DLD1 (cell line): ENCODE measurements around the gene NR2C1.
"Not testable (repeated sequence)": the region's sequence is repeated elsewhere in the genome, so short reads cannot be mapped to it uniquely, and the experiment has no call there.

Source experiments
- in situ Hi-C: cut with HindIII; loops from 2 replicates; pipeline ENCODE4 v1.10.0; 2017; ENCODE audit warnings: low sequenced_read_pairs

The NR2C1 gene

GRCh38 chr12:95006206-95006605 lies 67.2 kb downstream of the NR2C1 start:
- in situ Hi-C loops: no loop called here

DNA sequence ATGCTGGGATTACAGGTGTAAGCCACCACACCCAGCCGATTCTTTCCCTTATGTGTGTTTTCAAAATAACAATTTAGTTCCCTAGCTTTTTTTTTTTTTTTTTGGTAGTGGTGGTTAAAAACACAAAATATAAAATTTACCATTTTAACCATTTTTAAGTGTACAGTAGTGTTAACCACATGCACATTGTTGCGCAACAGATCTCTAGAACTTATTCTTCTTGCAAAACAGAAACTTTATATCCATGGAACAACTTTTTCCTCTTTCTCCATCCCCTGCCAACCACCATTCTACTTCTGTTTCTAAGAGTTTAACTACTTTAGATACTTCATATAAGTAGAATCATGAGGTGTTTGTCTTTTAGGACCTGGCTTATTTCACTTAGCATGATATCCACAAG lies 68.8 kb downstream of the NR2C1 start:
- in situ Hi-C loops: no loop called here

DNA sequence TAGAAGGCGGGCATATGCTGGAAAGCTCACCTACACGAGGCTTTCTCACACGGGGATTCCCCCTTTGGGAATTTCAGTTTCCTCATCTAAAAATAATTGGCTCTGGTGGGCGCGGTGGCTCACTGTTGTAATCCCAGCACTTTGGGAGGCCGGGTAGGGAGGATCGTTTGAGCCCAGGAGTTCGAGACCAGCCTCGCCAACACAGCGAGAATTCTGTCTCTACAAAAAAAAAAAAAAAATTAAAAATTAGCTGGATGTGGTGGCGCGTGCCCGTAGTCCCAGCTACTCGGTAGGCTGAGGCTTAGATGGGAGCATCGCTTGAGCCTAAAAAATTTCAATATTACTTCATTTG lies 69.5 kb downstream of the NR2C1 start:
- in situ Hi-C loops: no loop called here

- in situ Hi-C loops: no loop called here
These were observed 70.1 kb downstream of the NR2C1 start, which contains the start of gene NDUFA12 for GRCh38 chr12:95003213-95003920. TSS of gene NDUFA12 (minus strand) at chr12:95003697. CDS start at chr12:95003680, 17 bp downstream.

- in situ Hi-C loops: no loop called here
These were observed 70.7 kb downstream of the NR2C1 start for GRCh38 chr12:95002754-95003153.

DNA sequence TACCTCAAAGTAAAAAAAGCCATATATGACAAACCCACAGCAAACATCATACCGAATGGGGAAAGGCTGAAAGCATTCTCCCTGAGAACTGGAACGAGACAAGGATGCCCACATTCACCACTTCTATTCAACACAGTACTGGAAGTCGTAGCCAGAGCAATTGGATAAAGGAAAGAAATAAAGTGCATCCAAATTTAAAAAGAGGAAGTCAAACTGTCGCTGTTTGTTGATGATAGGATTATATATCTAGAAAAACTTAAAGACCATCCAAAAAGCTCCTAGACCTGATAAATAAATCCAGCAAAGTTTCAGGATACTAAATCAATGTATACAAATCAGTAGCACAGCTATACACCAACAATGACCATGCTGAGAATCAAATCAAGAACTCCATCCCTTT lies 75.1 kb downstream of the NR2C1 start:
- in situ Hi-C loops: no loop called here

DNA sequence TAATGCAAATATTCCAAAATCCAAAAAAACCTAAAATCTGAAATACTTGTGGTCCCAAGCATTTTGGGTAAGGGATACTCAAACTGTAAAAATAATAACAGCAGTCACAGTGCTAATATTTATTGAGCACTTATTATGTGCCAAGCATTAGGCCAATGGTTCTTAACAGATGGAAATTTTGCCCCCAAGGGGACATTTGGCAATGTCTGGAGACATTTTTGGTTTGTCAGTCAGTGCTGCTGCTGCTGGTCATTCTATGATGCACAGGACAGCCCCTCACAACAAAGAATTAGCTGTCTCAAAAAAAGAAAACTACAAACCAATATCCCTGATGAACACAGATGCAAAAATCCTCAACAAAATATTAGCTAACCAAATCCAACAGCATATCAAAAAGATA lies 75.7 kb downstream of the NR2C1 start:
- in situ Hi-C loops: no loop called here

DNA sequence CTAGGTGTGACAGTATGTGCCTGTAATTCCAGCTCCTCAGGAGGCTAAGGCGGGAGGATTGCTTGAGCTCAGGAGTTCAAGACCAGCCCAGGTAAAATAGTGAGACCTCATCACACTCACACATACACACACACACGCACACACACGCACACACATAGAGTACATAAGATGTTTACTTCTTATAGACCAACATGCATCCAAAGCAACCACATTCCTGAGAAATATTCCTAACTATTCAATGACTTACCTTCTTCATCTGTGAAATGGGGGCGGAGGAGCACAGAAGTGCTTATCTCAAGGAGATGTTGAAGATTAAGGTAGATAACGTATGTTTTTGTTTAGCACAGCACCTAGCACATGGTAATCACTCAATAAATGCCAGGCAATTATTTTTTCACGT lies 76.4 kb downstream of the NR2C1 start:
- in situ Hi-C loops: no loop called here

- in situ Hi-C loops: no loop called here
These were observed 79.1 kb downstream of the NR2C1 start for GRCh38 chr12:94994312-94994711.

DNA sequence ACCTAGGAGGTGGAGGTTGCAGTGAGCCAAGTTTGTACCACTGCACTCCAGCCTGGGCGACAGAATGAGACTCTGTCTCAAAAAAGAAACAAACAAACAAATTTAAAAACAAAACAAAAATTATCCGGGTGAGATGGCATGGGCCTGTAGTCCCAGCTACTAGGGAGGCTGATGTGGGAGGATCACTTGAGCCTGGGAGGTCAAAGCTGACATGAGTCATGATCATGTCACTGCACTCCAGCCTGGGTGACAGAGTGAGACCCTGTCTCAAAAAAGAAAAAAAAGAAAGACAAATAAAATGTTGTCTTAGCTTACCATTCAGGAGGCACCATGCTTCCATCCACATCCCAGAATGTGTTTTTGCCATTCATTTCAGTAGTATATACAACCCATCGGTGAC lies 79.6 kb downstream of the NR2C1 start:
- in situ Hi-C loops: not testable (repeated sequence)

DNA sequence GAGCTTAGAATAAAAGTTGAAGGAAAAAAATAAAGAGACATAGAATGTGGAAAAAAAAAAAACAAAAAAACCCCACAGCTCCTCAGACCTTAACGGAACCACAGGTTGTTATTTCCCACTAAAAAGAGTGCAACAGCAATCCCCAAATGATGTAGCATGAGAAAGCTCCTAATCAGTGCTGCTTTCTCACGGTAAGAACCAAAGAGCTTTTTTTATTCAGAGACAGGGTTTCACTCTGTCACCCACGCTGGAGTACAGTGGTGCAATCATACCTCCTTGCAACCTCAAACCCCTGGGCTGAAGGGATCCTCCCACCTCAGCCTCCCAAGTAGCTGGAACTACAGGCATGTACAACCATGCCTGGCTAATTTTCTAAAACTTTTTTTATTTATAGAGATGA lies 83.2 kb downstream of the NR2C1 start:
- in situ Hi-C loops: no loop called here

DNA sequence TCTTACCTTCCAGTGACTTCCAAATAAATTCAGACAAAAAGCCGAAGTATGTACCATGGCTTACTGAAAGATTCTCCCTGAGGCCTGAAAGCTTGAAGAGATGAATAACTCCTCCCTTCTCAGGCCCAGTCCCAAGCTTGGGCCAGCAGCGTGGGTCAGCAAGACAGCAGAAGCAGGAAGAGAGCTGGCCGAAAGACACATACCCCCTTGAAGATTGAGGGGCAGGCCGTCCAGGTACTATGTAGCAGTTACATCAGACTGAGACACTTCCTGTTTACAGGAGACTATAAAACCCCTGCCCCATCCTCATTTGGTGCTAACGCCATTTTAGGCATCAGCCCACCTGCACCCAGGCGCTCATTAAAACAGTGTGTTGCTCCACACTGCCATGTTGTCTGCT lies 84.9 kb downstream of the NR2C1 start:
- in situ Hi-C loops: no loop called here

DNA sequence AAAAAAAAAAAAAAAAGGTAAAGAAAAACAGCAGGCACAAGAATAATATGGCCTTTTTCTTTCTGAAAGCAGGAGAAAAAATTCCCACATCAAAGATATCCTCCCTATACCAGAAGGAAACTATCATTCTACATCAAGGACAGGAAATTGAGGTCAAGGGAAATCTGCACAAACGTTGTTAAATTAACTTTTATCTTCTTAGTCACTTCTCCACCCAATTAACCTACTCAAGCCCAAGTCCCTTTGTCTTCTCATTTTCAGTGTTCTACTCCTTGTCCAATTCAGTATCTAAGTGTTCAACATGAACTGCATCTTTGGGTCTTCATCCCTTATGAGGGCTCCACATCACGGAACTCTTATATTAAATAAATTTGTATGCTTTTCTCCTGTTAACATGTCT lies 85.6 kb downstream of the NR2C1 start:
- in situ Hi-C loops: no loop called here

DNA sequence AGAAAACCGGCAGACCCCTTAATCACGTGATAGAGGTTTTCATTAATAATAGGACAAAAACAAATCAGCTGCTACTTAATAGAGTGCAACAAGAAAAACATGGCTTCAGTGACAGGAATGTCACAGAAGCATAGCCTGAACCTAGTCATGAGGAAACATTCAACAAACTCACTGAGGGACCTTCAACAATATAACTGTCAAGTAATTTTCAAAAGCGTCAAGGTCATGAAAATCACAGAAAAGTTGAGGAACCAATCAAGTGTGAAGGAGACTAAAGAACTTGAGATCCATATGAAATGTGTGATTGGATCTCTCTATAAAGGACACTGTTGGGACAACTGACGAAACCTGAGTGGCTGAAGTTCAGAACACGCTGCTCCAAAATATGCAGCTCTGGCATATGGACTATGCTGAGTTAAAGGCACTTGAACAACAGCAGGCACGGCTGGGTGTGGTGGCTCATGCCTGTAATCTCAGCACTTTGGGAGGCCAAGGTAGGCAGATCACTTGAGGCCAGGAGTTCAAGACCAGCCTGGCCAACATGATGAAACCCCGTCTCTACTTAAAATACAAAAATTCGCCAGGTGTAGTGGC lies 86.2 kb downstream of the NR2C1 start:
- in situ Hi-C loops: no loop called here

GRCh38 chr12:94985099-94985498 lies 88.3 kb downstream of the NR2C1 start:
- in situ Hi-C loops: not testable (repeated sequence)

GRCh38 chr12:94983321-94983720 lies 90.1 kb downstream of the NR2C1 start:
- in situ Hi-C loops: no loop called here

DNA sequence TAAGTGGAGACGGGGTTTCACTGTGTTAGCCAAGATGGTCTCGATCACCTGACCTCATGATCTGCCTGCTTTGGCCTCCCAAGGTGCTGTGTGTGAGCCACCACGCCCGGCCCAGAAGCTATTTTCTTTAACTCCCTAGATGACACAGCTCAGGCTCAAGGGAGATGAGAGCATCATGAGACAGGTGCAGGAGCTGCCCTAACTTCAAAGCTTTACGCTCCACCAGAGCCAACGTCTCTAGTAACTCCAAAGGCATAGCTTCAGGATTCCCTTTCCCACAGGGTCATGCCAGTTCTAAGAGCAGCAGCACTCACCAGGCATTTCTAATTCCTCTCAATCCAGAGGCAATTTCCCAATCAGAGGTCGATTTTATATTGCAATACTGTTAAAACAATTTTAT lies 91.0 kb downstream of the NR2C1 start:
- in situ Hi-C loops: no loop called here

- in situ Hi-C loops: no loop called here
These were observed 92.8 kb downstream of the NR2C1 start for GRCh38 chr12:94980577-94980976.

- in situ Hi-C loops: no loop called here
These were observed 93.5 kb downstream of the NR2C1 start for GRCh38 chr12:94979941-94980340.

DNA sequence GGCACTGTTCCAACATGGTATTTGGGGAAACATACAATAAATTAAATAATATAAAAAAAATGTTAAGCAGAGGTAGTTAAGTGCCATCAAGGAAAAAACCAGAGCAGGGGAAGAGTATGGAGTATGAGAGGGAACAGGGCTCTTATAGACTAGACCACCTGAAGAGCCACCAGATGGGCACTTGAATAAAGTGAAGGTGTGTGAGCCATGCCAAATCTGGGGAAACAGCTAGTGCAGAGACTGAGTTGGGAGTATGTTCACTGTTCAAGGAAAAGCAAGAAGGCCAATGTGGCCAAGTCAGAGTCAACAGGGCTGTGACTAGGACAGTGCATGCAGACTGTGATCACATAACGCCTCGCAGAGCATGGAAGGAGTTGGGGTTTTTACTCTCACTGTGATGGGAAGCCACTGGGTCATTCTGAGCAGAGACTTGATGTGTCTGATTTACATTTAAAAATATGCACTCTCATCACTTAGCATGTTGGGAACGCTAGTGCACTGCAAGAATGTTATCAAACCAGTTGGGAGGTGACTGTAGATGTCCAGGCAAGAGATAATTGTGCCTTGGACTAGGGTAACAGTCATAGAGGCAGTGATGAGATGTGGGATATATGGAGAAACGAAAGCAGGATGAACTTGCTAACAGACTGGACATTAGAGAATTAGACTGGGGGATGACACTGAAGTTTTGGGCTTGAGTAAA lies 95.5 kb downstream of the NR2C1 start:
- in situ Hi-C loops: no loop called here

- in situ Hi-C loops: no loop called here
These were observed 100.2 kb downstream of the NR2C1 start for GRCh38 chr12:94973221-94973620.

DNA sequence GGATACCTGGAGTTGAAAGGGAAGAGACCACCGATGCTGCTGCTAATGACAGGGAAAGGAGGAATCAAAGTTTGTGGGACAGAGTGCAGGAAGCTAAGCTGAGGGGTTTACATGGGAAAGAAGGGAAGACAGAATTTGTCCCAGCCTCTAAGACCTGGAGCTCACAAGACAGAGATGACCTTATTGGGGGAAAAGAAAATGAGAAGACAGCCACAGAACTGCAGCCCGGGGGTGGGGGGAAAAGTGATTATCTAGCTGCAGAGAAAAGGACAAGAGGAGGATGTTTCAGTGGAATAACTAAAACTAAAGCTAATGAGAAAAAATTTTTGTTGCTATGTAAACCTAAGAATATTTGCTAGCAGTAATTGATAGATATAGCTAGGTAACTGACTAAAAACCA lies 100.6 kb downstream of the NR2C1 start:
- in situ Hi-C loops: no loop called here
